NCI-H226 (cell line): ENCODE measurements around the gene DNAJC22.
"Not testable (repeated sequence)": the region's sequence is repeated elsewhere in the genome, so short reads cannot be mapped to it uniquely, and the experiment has no call there.

Source experiments
- DNase-seq: peaks from one replicate; pipeline ENCODE4 v3.0.0-alpha.2; 2015

The DNAJC22 gene

GRCh38 chr12:49346659-49347310 lies at the start of gene DNAJC22:
TSS of gene DNAJC22 (plus strand) at chr12:49346888. CDS start at chr12:49348873, 1,985 bp downstream.
- DNase-seq, result no peak

GRCh38 chr12:49297695-49298060 lies 49.0 kb upstream of the DNAJC22 start:
- no peak for DNase-seq

DNA sequence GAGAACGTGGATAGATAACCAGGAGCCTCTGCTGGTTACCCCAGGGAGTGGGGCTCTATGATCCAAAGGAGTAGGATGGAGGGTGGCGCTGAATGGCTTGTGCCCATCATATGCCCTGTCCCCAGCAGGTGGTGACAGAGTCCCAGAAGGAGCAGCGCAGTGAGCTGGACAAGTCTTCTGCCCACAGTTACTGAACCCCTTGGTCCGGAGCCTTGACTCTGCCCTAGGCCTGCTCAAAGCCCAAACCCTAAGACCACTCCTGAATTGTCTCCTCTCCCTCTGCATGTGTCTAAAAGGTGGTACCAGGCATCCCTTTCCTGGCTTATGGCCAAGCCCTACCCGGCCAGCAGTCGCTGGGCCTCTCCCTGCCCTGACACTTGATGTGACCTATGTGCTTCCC lies 48.5 kb upstream of the DNAJC22 start:
- DNase-seq, result no peak

DNA sequence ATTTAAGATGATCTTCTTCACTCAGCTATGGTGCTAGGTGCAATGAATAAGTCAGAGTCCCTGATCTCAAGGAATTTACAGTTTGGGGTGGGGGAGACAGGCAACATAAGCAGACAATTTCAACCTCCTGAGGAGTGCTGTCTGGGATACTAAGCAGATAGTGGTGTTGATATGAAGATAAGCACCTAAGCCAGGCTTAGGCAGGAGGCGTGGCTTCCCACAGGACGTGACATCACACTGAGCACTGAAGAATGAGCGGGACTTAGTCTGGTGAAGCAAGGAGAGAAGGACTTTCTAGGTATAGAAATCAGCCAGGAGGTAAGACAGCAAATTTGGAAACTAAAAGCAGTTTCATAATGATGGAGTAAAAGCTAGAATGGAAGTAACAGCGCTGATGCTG lies 44.9 kb upstream of the DNAJC22 start:
- DNase-seq, result no peak

DNA sequence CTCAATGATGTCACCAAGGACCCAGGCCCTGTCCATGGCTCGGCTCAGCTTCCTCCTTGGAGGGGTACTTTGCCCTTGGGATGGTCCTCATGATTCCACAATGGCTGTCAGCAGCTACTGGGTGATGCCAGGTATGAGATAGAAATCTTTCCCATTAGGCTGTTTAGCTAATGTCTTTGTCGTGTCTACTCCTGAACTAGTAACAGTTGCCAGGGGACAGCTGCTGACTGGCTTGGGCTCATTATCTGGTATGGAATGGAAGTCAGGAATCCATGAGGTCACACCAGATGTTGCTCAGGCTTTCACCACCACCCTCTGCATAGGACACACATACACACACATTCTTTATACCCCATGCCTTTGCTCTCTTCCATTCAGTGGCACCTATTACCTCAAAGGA lies 42.5 kb upstream of the DNAJC22 start:
- DNase-seq, result peak; percentile 38

DNA sequence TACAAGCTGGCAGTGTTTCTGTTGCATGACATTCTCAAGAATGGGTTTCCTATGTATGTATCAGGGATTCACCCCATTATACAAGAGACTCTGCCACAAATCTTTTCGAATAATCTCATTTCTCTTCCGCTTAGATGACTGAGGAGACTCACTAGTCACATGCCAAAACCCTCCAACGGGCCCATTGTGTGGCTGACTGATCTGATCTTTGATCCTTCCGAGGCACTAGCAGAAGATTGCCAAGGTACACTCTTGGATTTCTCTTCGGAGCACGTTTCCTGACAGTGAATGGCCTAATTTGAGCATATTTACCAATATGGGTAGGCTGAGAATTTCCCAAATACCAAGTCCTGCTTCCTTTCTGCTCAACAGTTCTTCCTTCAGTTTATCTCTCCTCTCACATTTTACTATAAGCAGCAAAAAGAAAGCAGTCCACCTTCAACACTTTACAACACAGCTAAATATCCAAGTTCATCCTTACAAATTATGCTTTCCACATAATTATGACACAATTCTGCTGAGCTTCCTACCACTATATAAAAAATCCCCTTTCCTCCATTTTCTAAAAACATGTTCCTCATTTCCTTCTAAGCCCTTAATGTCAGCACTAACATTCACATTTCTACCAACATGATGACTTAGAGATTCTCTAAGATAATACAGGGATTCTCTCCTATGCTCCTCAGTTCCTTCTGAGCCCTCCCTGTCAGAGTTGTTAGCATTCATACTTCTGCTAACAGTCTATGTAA lies 40.8 kb upstream of the DNAJC22 start:
- no peak for DNase-seq

- DNase-seq, result no peak
Observed at GRCh38 chr12:49309386-49309785, 37.3 kb upstream of the DNAJC22 start.

- DNase-seq, result not testable (repeated sequence)
Observed at GRCh38 chr12:49310451-49311000, 36.2 kb upstream of the DNAJC22 start.

DNA sequence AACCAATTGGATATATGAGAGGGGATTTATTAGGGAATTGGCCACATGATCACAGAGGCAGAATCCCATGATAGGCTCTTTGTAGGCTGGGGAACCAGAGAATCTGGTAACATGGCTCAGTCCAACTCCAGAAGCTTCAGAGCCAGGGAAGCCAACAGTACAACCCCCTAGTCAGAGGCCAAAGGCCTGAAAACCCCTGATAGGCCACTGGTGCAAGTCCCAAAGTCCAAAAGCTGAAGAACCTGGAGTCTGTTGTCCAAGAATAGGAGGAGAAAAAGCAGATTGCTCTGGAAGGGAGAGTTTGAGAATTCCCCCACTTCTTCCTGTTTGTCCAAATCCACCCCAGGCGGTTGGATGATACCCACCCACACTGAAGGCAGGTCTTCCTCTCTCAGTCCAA lies 31.9 kb upstream of the DNAJC22 start:
- no peak for DNase-seq

DNA sequence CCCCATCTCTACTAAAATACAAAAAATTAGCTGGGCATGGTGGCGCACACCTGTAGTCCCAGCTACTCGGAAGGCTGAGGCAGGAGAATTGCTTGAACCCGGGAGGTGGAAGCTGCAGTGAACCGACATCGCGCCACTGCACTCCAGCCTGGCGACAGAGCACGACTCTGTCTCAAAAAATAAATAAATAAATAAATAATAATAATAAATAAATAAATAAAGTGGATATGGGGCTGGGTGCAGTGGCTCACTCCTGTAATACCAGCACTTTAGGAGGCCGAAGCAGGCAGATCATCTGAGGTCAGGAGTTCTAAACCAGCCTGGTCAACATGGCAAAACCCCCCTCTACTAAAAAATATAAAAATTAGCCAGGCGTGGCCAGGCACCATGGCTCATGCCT lies 29.6 kb upstream of the DNAJC22 start:
- DNase-seq, result not testable (repeated sequence)

DNA sequence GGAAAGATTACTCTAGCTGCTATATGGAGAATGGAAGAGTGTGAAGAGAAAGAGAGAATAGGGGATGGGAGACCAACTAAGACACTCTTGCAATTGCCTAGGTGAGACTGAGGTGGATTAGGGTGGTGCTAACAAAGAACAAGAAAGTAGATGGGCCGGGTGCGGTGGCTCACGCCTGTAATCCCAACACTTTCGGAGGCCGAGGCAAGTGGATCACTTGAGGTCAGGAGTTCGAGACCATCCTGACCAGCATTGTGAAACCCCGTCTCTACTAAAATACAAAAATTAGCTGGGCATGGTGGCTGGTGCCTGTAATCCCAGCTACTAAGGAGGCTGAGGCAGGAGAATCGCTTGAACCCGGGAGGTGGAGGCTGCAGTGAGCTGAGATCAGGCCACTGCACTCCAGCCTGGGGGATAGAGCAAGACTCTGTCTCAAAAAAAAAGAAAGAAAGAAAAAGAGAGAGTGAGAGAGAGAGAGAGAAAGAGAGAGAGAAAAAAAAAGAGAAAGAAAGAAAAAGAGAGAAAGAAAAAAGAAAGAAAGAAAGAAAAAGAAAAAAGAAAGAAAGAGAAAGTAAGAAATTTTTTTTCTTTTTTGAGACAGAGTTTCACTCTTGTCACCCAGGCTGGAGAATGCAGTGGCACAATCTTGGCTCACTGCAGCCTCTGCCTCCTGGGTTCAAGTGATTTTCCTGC lies 26.1 kb upstream of the DNAJC22 start:
- not testable (repeated sequence) for DNase-seq

DNA sequence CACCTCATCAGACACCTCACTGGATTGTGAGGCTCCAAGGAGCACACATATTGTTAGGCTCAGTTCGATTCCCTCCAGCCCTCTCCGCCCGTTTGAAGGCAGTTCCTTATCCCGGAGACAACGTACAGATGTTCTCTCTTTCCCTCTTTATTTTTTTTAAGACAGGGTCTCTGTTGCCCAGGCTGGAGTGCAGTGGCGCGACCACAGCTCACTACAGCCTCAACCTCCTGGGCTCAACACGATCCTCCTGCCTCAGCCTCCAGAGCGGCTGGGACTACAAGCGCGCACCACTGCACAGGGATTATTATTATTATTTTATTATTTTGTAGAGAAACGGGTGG lies 24.4 kb upstream of the DNAJC22 start:
- no peak for DNase-seq

GRCh38 chr12:49322708-49323523 lies 23.8 kb upstream of the DNAJC22 start, which contains the start of gene TROAP:
TSS of gene TROAP (plus strand) at chr12:49323255. CDS start at chr12:49323609, 354 bp downstream.
- peak; percentile 99 for DNase-seq

- DNase-seq, result no peak
Observed at GRCh38 chr12:49323524-49324097, 23.1 kb upstream of the DNAJC22 start.

DNA sequence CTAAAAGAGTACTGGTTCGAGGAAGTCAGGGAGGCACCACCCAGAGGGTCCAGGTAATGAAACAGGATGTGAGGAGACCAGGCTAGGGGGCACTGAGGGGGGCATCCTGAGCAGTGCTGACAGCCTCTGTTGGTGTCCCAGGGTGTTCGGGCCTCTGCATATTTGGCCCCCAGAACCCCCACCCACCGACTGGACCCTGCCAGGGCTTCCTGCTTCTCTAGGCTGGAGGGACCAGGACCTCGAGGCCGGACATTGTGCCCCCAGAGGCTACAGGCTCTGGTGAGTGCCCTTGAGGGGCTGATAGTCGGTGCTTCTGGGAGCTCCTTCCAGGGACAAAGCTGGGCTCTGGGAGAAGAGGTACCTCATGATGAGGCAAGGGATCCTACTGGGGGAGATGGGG lies 21.1 kb upstream of the DNAJC22 start:
- no peak for DNase-seq

- DNase-seq, result no peak
Observed at GRCh38 chr12:49327368-49327767, 19.3 kb upstream of the DNAJC22 start.

- DNase-seq, result no peak
Observed at GRCh38 chr12:49327887-49328286, 18.8 kb upstream of the DNAJC22 start.

DNA sequence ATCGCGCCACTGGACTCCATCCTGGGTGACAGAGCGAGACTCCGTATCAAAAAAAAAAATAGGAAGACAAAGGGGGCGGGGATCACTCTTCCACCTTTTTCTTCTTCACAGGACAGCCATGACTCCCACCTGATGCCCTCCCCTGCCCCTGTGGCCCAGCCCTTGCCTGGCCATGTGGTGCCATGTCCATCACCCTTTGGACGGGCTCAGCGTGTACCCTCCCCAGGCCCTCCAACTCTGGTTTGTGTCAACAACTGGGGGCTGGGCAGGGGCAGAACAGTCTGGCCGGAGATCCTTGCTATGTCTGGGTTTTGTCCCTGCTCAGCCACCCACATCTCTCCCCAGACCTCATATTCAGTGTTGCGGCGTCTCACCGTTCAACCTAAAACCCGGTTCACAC lies 17.9 kb upstream of the DNAJC22 start:
- no peak for DNase-seq

DNA sequence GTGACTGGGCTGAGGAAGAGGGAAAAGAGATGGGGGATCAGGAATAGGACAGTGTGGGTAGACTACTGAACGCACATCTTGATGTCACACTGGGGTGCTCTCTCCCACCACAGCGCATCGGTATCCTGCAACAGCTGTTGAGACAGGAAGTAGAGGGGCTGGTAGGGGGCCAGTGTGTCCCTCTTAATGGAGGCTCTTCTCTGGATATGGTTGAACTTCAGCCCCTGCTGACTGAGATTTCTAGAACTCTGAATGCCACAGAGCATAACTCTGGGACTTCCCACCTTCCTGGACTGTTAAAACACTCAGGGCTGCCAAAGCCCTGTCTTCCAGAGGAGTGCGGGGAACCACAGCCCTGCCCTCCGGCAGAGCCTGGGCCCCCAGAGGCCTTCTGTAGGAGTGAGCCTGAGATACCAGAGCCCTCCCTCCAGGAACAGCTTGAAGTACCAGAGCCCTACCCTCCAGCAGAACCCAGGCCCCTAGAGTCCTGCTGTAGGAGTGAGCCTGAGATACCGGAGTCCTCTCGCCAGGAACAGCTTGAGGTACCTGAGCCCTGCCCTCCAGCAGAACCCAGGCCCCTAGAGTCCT lies 16.6 kb upstream of the DNAJC22 start:
- DNase-seq, result no peak

DNA sequence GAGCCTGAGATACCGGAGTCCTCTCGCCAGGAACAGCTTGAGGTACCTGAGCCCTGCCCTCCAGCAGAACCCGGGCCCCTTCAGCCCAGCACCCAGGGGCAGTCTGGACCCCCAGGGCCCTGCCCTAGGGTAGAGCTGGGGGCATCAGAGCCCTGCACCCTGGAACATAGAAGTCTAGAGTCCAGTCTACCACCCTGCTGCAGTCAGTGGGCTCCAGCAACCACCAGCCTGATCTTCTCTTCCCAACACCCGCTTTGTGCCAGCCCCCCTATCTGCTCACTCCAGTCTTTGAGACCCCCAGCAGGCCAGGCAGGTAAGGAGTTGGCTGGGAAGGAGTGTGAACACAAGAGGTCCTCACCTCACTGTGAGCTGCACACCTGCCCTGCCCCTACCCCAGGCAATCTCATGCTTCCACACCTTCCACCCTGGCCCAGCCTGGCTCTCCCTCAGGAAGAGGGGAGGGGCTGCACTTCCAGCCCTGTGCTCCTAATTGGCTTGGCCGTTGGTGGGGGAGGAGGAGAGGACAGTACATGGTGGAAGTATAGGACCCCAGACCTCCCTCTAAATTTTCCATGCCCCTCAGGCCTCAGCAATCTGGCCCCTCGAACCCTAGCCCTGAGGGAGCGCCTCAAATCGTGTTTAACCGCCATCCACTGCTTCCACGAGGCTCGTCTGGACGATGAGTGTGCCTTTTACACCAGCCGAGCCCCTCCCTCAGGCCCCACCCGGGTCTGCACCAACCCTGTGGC lies 15.9 kb upstream of the DNAJC22 start:
- DNase-seq, result no peak
